IPS-18c (cell line): Measurements from ENCODE around the gene PNMA1.
"Not testable (repeated sequence)": the region's sequence is repeated elsewhere in the genome, so short reads cannot be mapped to it uniquely, and the experiment has no call there.

Experiments used
- H3K4me3 ChIP-seq: 2 replicates; pipeline ENCODE4 v1.7.0; 2013; ENCODE audit warnings: low read depth, mild to moderate bottlenecking, low read length, moderate library complexity; ENCODE audit not compliant: insufficient read depth
- H3K9me3 ChIP-seq: one replicate; pipeline ENCODE4 v1.6.1; 2013; ENCODE audit warnings: mild to moderate bottlenecking, low read length, moderate library complexity; ENCODE audit not compliant: control insufficient read depth, insufficient read depth

The PNMA1 gene

GRCh38 chr14:73710737-73711136 lies 3.4 kb downstream of the PNMA1 start:
- Histone ChIP-seq H3K9me3 (no peaks in the 10 kb centered on the region), H3K4me3 (no peak overlapping the region)

- Histone ChIP-seq H3K4me3 (no peak overlapping the region), H3K9me3 (no peaks in the 10 kb centered on the region)
Observed at GRCh38 chr14:73709904-73710469, 4.2 kb downstream of the PNMA1 start.

GRCh38 chr14:73708076-73708475 lies 6.1 kb downstream of the PNMA1 start:
- H3K9me3 ChIP-seq, H3K4me3 ChIP-seq: not testable (repeated sequence)

- Histone ChIP-seq H3K4me3 (no peak overlapping the region), H3K9me3 (no peaks in the 10 kb centered on the region)
Observed at GRCh38 chr14:73700325-73700724, 13.9 kb downstream of the PNMA1 start.

- Histone ChIP-seq H3K9me3 (no peaks in the 10 kb centered on the region), H3K4me3 (no peak overlapping the region)
Observed at GRCh38 chr14:73696466-73697400, 17.5 kb downstream of the PNMA1 start.

- Histone ChIP-seq H3K4me3 (no peak overlapping the region), H3K9me3 (no peaks in the 10 kb centered on the region)
Observed at GRCh38 chr14:73695997-73696396, 18.2 kb downstream of the PNMA1 start.

- Histone ChIP-seq H3K4me3 (no peak overlapping the region), H3K9me3 (no peaks in the 10 kb centered on the region)
Observed at GRCh38 chr14:73695082-73695481, 19.1 kb downstream of the PNMA1 start.

GRCh38 chr14:73694083-73694482 lies 20.1 kb downstream of the PNMA1 start:
- no peaks in the 10 kb centered on the region for H3K9me3 ChIP-seq

GRCh38 chr14:73686901-73687300 lies 27.3 kb downstream of the PNMA1 start:
- H3K4me3 ChIP-seq: no peak overlapping the region
- no peaks in the 10 kb centered on the region for H3K9me3 ChIP-seq

More at GRCh38 chr14:73694083-73694482, 20.1 kb downstream of the PNMA1 start:
- no peak overlapping the region for H3K4me3 ChIP-seq

GRCh38 chr14:73685328-73685727 lies 28.9 kb downstream of the PNMA1 start:
- no peaks in the 10 kb centered on the region for H3K9me3 ChIP-seq

GRCh38 chr14:73684627-73685026 lies 29.6 kb downstream of the PNMA1 start:
- no peaks in the 10 kb centered on the region for H3K9me3 ChIP-seq
- H3K4me3 ChIP-seq: no peak overlapping the region

More at GRCh38 chr14:73685328-73685727, 28.9 kb downstream of the PNMA1 start:
- H3K4me3 ChIP-seq: no peak overlapping the region

- no peak overlapping the region for H3K4me3 ChIP-seq
- no peaks in the 10 kb centered on the region for H3K9me3 ChIP-seq
Observed at GRCh38 chr14:73680821-73681220, 33.4 kb downstream of the PNMA1 start.

GRCh38 chr14:73678698-73679097 lies 35.5 kb downstream of the PNMA1 start:
- H3K9me3 ChIP-seq: no peaks in the 10 kb centered on the region
- no peak overlapping the region for H3K4me3 ChIP-seq

- H3K4me3 ChIP-seq: no peak overlapping the region
- no peaks in the 10 kb centered on the region for H3K9me3 ChIP-seq
Observed at GRCh38 chr14:73674986-73675385, 39.2 kb downstream of the PNMA1 start.

GRCh38 chr14:73667854-73668253 lies 46.3 kb downstream of the PNMA1 start:
- Histone ChIP-seq H3K4me3 (no peak overlapping the region), H3K9me3 (no peaks in the 10 kb centered on the region)

- Histone ChIP-seq H3K4me3 (no peak overlapping the region), H3K9me3 (no peaks in the 10 kb centered on the region)
Observed at GRCh38 chr14:73666583-73666982, 47.6 kb downstream of the PNMA1 start.

- H3K9me3 ChIP-seq: no peaks in the 10 kb centered on the region
Observed at GRCh38 chr14:73665130-73665529, 49.1 kb downstream of the PNMA1 start.

GRCh38 chr14:73663548-73664212 lies 50.5 kb downstream of the PNMA1 start:
- Histone ChIP-seq H3K4me3 (no peak overlapping the region), H3K9me3 (no peaks in the 10 kb centered on the region)

More at GRCh38 chr14:73665130-73665529, 49.1 kb downstream of the PNMA1 start:
- H3K4me3 ChIP-seq: no peak overlapping the region
